PC-3 (cell line): ENCODE measurements around the gene DNHD1.

ENCODE experiments used
- EZH2 ChIP-seq: fragments of 300-600 bp; sonication (generic); IDR thresholded peaks from one replicate; pipeline ENCODE4 v1.6.1; 2017; ENCODE audit warnings: antibody characterized with exemption, mild to moderate bottlenecking, low read length; ENCODE audit not compliant: unreplicated experiment
- TF ChIP-seq, protein P1 (sequence below): fragments of 300-600 bp; sonication (generic); conservative IDR thresholded peaks from 2 replicates; pipeline ENCODE4 v1.5.1; 2017; ENCODE audit warnings: antibody characterized with exemption, low read depth, mild to moderate bottlenecking, low read length

DNA sequence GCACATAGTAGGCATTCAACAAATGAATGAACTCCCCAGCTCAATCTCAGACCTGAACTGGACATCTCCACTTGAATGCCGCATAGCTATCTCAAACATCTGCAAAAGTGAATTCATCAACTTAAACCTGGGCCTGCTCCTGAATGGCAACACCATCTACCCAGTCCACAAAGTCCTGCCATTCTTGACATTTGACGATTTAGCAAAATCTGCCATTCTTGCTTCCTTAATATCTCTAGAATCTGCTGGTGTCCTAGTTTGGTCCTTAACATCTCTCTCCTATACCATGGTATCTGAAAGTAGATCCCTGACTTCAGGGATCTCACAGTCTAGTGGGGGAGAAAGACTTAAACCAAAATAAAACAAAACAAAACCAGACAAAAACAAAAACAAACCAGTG, 43.9 kb upstream of the DNHD1 start:
- TF ChIP-seq EZH2, result no peak
- TF ChIP-seq, protein P1, sequence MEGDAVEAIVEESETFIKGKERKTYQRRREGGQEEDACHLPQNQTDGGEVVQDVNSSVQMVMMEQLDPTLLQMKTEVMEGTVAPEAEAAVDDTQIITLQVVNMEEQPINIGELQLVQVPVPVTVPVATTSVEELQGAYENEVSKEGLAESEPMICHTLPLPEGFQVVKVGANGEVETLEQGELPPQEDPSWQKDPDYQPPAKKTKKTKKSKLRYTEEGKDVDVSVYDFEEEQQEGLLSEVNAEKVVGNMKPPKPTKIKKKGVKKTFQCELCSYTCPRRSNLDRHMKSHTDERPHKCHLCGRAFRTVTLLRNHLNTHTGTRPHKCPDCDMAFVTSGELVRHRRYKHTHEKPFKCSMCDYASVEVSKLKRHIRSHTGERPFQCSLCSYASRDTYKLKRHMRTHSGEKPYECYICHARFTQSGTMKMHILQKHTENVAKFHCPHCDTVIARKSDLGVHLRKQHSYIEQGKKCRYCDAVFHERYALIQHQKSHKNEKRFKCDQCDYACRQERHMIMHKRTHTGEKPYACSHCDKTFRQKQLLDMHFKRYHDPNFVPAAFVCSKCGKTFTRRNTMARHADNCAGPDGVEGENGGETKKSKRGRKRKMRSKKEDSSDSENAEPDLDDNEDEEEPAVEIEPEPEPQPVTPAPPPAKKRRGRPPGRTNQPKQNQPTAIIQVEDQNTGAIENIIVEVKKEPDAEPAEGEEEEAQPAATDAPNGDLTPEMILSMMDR, result no peak
